Non-pigmented ciliary epithelial cell (primary cell): ENCODE data around the gene GSN.

Source experiments
- DNase-seq: peaks from one replicate; pipeline ENCODE4 v3.0.0-alpha.2; 2010; ENCODE audit warnings: low read depth

Gene GSN

GRCh38 chr9:121353241-121354061 lies 85.5 kb downstream of the GSN start:
- no peak for DNase-seq

GRCh38 chr9:121354141-121354540 lies 86.2 kb downstream of the GSN start:
- no peak for DNase-seq

- DNase-seq: no peak
These were observed 86.8 kb downstream of the GSN start for GRCh38 chr9:121354762-121355161.

GRCh38 chr9:121357011-121357410 lies 89.0 kb downstream of the GSN start:
- no peak for DNase-seq

GRCh38 chr9:121358751-121359150 lies 90.8 kb downstream of the GSN start:
- no peak for DNase-seq

- no peak for DNase-seq
These were observed 91.7 kb downstream of the GSN start for GRCh38 chr9:121359351-121360294.

GRCh38 chr9:121360601-121361374 lies 92.8 kb downstream of the GSN start:
- DNase-seq: peak; percentile 65

GRCh38 chr9:121362813-121363621 lies 95.1 kb downstream of the GSN start:
- no peak for DNase-seq

GRCh38 chr9:121363622-121363961 lies 95.6 kb downstream of the GSN start:
- DNase-seq: no peak

GRCh38 chr9:121364077-121364476 lies 96.1 kb downstream of the GSN start:
- no peak for DNase-seq

- DNase-seq: no peak
These were observed 96.9 kb downstream of the GSN start for GRCh38 chr9:121364886-121365285.

- no peak for DNase-seq
These were observed 97.6 kb downstream of the GSN start for GRCh38 chr9:121365564-121365963.

- no peak for DNase-seq
These were observed 98.7 kb downstream of the GSN start for GRCh38 chr9:121366611-121367192.

- DNase-seq: no peak
These were observed 99.6 kb downstream of the GSN start for GRCh38 chr9:121367306-121368137.

- no peak for DNase-seq
These were observed 100.2 kb downstream of the GSN start for GRCh38 chr9:121368138-121368522.

GRCh38 chr9:121368745-121369144 lies 100.8 kb downstream of the GSN start:
- DNase-seq: no peak

GRCh38 chr9:121369595-121370265 lies 101.8 kb downstream of the GSN start, which contains the start of gene STOM:
Gene STOM, minus strand, starts transcription at chr9:121370250. Its CDS starts 63 bp downstream, at chr9:121370187.
- no peak for DNase-seq

GRCh38 chr9:121371495-121372061 lies 103.6 kb downstream of the GSN start:
- no peak for DNase-seq
